Measurements from ENCODE around the gene ZKSCAN1.

The ZKSCAN1 gene

GRCh38 chr7:100057006-100057405 lies 41.6 kb downstream of the ZKSCAN1 start:
- no peak overlapping the region for H3K4me3 ChIP-seq (ENCODE audit: low read depth, low read length)
- DNase-seq (ENCODE audit: low read depth): no peak
- no peak for TF ChIP-seq CTCF (IDR thresholded peaks at IDR 0.05; ENCODE audit: insufficient read depth, low read depth, low read length, missing control alignments)

- H3K4me3 ChIP-seq (ENCODE audit: low read depth, low read length): no peak overlapping the region
- DNase-seq (ENCODE audit: low read depth): no peak
- TF ChIP-seq CTCF (IDR thresholded peaks at IDR 0.05; ENCODE audit: insufficient read depth, low read depth, low read length, missing control alignments): no peak
Measured at GRCh38 chr7:100059251-100059739, 43.9 kb downstream of the ZKSCAN1 start.

- DNase-seq (ENCODE audit: low read depth): no peak
- no peak overlapping the region for H3K4me3 ChIP-seq (ENCODE audit: low read depth, low read length)
- no peak for TF ChIP-seq CTCF (IDR thresholded peaks at IDR 0.05; ENCODE audit: insufficient read depth, low read depth, low read length, missing control alignments)
Measured at GRCh38 chr7:100061518-100062193, 46.3 kb downstream of the ZKSCAN1 start.

- TF ChIP-seq CTCF (IDR thresholded peaks at IDR 0.05; ENCODE audit: insufficient read depth, low read depth, low read length, missing control alignments): no peak
- DNase-seq (ENCODE audit: low read depth): no peak
- no peak overlapping the region for H3K4me3 ChIP-seq (ENCODE audit: low read depth, low read length)
Measured at GRCh38 chr7:100063376-100063775, 48.0 kb downstream of the ZKSCAN1 start.

GRCh38 chr7:100064162-100064561 lies 48.8 kb downstream of the ZKSCAN1 start:
- DNase-seq (ENCODE audit: low read depth): no peak
- TF ChIP-seq CTCF (IDR thresholded peaks at IDR 0.05; ENCODE audit: insufficient read depth, low read depth, low read length, missing control alignments): no peak
- no peak overlapping the region for H3K4me3 ChIP-seq (ENCODE audit: low read depth, low read length)

GRCh38 chr7:100065452-100066186 lies 50.2 kb downstream of the ZKSCAN1 start:
- no peak for TF ChIP-seq CTCF (IDR thresholded peaks at IDR 0.05; ENCODE audit: insufficient read depth, low read depth, low read length, missing control alignments)
- no peak overlapping the region for H3K4me3 ChIP-seq (ENCODE audit: low read depth, low read length)
- DNase-seq (ENCODE audit: low read depth): no peak

Measured in GM12865 (cell line).